CD4-positive, CD25-positive, alpha-beta regulatory T cell (primary cell): ENCODE results near the gene OTOG. TPM values are rescaled to one million over a fixed set of nuclear protein-coding genes. Genes with fewer than 3 reads are reported as not detected.

Source experiments
- ATAC-seq, 2 donors: fragments of 150-1000 bp; cut with Tn5 transposase; one replicate each; pipeline ENCODE4 v1.10.0; 2021; ENCODE audit warnings: low read depth in 2 of 2, moderate number of reproducible peaks in 2 of 2, moderate library complexity in 1 of 2
- DNase-seq, 3 donors: peaks; one replicate each; pipeline versions ENCODE4 v3.0.0 to v3.0.0-alpha.2; 2012 to 2022; ENCODE audit warnings: mixed read lengths in 1 of 3
- H3K27ac ChIP-seq: one replicate; pipeline ENCODE4 v1.7.0; 2013; ENCODE audit warnings: mild to moderate bottlenecking, low read length; ENCODE audit not compliant: insufficient read depth, poor library complexity, severe bottlenecking
- H3K27me3 ChIP-seq: one replicate; pipeline ENCODE4 v1.7.0; 2013; ENCODE audit warnings: low read length; ENCODE audit not compliant: control insufficient read depth, insufficient read depth
- H3K36me3 ChIP-seq: one replicate; pipeline ENCODE4 v1.7.0; 2013; ENCODE audit warnings: mild to moderate bottlenecking, low read length, moderate library complexity; ENCODE audit not compliant: control insufficient read depth, insufficient read depth
- H3K4me1 ChIP-seq: 2 replicates; pipeline ENCODE4 v1.7.0; 2013; ENCODE audit warnings: mild to moderate bottlenecking, low read length; ENCODE audit not compliant: insufficient read depth, control insufficient read depth, poor library complexity, severe bottlenecking
- H3K4me3 ChIP-seq: one replicate; pipeline ENCODE4 v1.7.0; 2013; ENCODE audit warnings: low read depth, mild to moderate bottlenecking, low read length, moderate library complexity
- H3K9me3 ChIP-seq, 2 experiments: 1 replicate in 1 of 2; 2 replicates in 1 of 2; pipeline ENCODE4 v1.7.0; 2013; ENCODE audit warnings: low read length in 2 of 2, mild to moderate bottlenecking in 1 of 2, moderate library complexity in 1 of 2; ENCODE audit not compliant: control insufficient read depth in 2 of 2
- H3K27ac Mint-ChIP-seq, 3 donors: one replicate each; pipeline ENCODE4 v1.8.0; 2020 to 2022; ENCODE audit warnings: mild to moderate bottlenecking in 3 of 3, mixed read lengths in 3 of 3, moderate library complexity in 2 of 3
- H3K27me3 Mint-ChIP-seq: one replicate; pipeline ENCODE4 v1.8.0; 2022; ENCODE audit warnings: mild to moderate bottlenecking, mixed read lengths
- H3K36me3 Mint-ChIP-seq: one replicate; pipeline ENCODE4 v1.8.0; 2020; ENCODE audit warnings: mixed read lengths
- H3K4me1 Mint-ChIP-seq, 4 donors: one replicate each; pipeline ENCODE4 v1.8.0; 2020 to 2022; ENCODE audit warnings: mixed read lengths in 4 of 4, mild to moderate bottlenecking in 1 of 4
- H3K4me3 Mint-ChIP-seq, 4 donors: one replicate each; pipeline ENCODE4 v1.8.0; 2020 to 2022; ENCODE audit warnings: mild to moderate bottlenecking in 4 of 4, mixed read lengths in 4 of 4, moderate library complexity in 3 of 4
- H3K9me3 Mint-ChIP-seq, 7 donors: one replicate each; pipeline ENCODE4 v1.8.0; 2020 to 2022; ENCODE audit warnings: mixed read lengths in 7 of 7, mild to moderate bottlenecking in 3 of 7, moderate library complexity in 2 of 7
- polyA plus RNA-seq, 4 donors: library from polyadenylated mRNA; unstranded; fragments of 300-500 nt; fragmentation: Illumina TruSeq; gene quantifications; one replicate each; pipeline ENCODE4 v1.2.3, GENCODE V29; 2021
- total RNA-seq: library from RNA; stranded (reverse); gene quantifications from one replicate; pipeline ENCODE4 v1.2.3, GENCODE V29; 2022

OTOG gene
- total and polyA plus RNA-seq, 5 donors from 2014 or later: not detected

DNA sequence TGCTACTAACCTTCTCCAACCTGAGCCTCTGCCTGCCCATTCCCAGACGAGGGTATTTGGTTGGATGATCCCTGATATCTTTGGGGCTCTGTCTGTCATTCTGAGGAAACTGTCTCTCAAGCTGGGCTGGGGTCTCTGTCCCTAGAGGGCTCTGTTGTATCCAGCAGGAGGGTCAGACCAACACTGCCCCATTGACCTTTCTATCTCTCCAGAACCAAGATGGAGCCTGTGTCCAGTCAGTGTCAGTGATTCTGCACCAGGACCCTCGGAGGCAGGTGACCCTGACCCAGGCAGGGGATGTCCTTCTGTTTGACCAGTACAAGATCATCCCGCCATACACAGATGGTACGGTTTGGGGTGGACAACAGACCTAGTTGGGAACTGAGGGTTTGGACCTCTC is 21.9 kb downstream of the OTOG start:
- H3K36me3 ChIP-seq: no peaks in the 10 kb centered on the region
- no peak overlapping the region for H3K27ac ChIP-seq
- no peaks in the 10 kb centered on the region for H3K27me3 ChIP-seq
- Mint-ChIP-seq H3K4me1 (peaks cover 0 to 4% (median 1%) of the 10 kb centered on the region in 4 donors), H3K9me3 (peaks cover 0 to 2% (median 0%) of the 10 kb centered on the region in 7 donors), H3K36me3 (no peaks in the 10 kb centered on the region), H3K27ac (no peak overlapping the region), H3K27me3 (peaks cover 4% of the 10 kb centered on the region), H3K4me3 (no peak overlapping the region)
- DNase-seq (no peak), ATAC-seq (no peak)
- no peaks in the 10 kb centered on the region for H3K9me3 ChIP-seq
- H3K4me1 ChIP-seq: no peaks in the 10 kb centered on the region
- no peak overlapping the region for H3K4me3 ChIP-seq

DNA sequence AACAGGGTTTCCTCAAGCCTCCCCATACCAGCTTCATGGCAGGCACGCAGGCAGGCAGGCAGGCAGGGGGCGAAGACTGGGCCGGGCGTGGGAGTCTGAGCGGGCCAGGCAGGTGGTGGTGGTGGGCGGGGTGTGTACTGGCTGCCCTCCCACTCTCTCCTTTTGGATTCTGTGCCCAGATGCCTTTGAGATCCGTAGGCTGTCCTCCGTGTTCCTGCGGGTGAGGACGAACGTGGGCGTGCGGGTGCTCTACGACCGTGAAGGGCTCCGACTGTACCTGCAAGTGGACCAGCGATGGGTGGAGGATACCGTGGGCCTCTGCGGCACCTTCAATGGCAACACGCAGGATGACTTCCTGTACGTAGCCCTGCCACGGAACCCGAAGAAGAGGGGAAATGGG is 23.0 kb downstream of the OTOG start:
- Histone ChIP-seq H3K27ac (no peak overlapping the region), H3K9me3 (no peaks in the 10 kb centered on the region), H3K4me3 (no peak overlapping the region), H3K4me1 (no peaks in the 10 kb centered on the region), H3K36me3 (no peaks in the 10 kb centered on the region), H3K27me3 (no peaks in the 10 kb centered on the region)
- H3K27me3 Mint-ChIP-seq: peaks cover 4% of the 10 kb centered on the region
- H3K27ac Mint-ChIP-seq: no peak overlapping the region
- H3K4me1 Mint-ChIP-seq: peaks cover 0 to 4% (median 1%) of the 10 kb centered on the region in 4 donors
- H3K36me3 Mint-ChIP-seq: no peaks in the 10 kb centered on the region
- no peak overlapping the region for H3K4me3 Mint-ChIP-seq
- ATAC-seq: no peak
- peaks cover 0 to 2% (median 0%) of the 10 kb centered on the region in 7 donors for H3K9me3 Mint-ChIP-seq
- no peak for DNase-seq

DNA sequence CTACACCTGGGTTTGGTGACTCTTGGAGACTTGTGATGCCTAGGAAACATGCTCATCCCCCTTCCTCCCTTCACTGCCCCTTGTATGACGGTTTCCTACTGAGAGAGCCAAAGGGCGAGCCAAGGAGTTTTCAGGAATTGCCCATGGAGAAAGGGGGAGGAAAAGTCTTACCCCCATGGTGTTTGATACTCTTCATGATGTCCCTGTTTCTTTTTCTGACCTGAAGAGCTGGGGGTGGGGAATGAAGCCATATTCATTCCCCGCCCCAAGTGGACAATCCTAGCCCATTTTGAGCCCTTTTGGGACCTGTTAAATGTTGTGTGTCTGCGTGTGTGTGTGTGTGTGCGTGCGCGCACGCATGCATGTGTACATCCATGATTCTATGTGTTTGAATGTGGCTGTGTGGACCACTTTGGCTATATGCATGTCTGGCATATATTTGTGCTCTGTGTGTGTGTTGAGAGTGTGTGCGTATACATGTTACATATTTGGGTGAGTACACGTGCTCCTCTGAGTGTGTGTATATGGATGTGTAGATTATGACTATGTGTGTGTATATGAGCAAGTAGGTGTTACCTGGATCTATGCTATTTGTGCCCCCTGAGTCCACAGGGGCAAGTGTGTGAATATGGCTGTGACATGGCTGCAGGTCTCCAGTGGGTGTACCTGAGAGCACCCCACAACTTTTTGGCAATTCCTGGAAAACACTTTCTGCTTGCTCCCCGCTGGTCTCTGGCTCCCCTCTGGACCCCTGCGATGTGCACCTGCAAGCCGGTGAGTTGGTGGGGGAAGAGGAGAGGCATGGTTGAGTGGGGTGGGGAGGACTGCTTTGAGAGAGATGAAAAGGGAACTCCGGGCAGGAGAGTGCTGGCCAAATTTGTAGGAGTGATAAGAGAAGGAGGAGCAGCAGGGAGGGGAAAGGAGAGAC is 24.6 kb downstream of the OTOG start:
- ATAC-seq (no peak), DNase-seq (no peak)
- no peaks in the 10 kb centered on the region for H3K4me1 ChIP-seq
- H3K36me3 Mint-ChIP-seq: no peaks in the 10 kb centered on the region
- no peak overlapping the region for H3K4me3 ChIP-seq
- peaks cover 0 to 4% (median 1%) of the 10 kb centered on the region in 4 donors for H3K4me1 Mint-ChIP-seq
- H3K4me3 Mint-ChIP-seq: no peak overlapping the region
- H3K27me3 ChIP-seq: no peaks in the 10 kb centered on the region
- H3K27me3 Mint-ChIP-seq: peaks cover 3% of the 10 kb centered on the region
- H3K9me3 ChIP-seq: no peaks in the 10 kb centered on the region
- no peak overlapping the region for H3K27ac Mint-ChIP-seq
- no peak overlapping the region for H3K27ac ChIP-seq
- peaks cover 0 to 1% (median 0%) of the 10 kb centered on the region in 7 donors for H3K9me3 Mint-ChIP-seq
- H3K36me3 ChIP-seq: no peaks in the 10 kb centered on the region

DNA sequence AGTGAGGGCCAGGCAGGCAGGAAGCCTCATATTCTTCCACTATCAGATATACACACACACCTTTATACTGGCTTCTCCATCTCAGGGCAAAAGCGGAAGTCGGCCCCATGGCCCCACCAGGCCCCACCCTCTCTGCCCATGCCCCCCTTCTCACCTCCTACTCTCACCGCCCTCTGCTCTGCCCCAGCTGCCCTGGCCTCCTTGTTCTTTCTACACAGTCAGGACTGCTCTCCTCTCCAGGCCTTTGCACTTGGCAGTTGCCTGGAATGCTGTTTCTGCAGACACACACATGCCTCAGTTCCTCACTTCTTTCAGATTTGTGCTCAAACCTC is 25.3 kb downstream of the OTOG start:
- Histone ChIP-seq H3K27ac (no peak overlapping the region), H3K27me3 (no peaks in the 10 kb centered on the region), H3K4me3 (no peak overlapping the region), H3K4me1 (no peaks in the 10 kb centered on the region), H3K36me3 (no peaks in the 10 kb centered on the region), H3K9me3 (no peaks in the 10 kb centered on the region)
- DNase-seq (no peak), ATAC-seq (no peak)
- peaks cover 0 to 4% (median 1%) of the 10 kb centered on the region in 4 donors for H3K4me1 Mint-ChIP-seq
- no peak overlapping the region for H3K4me3 Mint-ChIP-seq
- H3K9me3 Mint-ChIP-seq: peaks cover 0 to 1% (median 0%) of the 10 kb centered on the region in 7 donors
- no peak overlapping the region for H3K27ac Mint-ChIP-seq
- H3K27me3 Mint-ChIP-seq: no peaks in the 10 kb centered on the region
- H3K36me3 Mint-ChIP-seq: no peaks in the 10 kb centered on the region

DNA sequence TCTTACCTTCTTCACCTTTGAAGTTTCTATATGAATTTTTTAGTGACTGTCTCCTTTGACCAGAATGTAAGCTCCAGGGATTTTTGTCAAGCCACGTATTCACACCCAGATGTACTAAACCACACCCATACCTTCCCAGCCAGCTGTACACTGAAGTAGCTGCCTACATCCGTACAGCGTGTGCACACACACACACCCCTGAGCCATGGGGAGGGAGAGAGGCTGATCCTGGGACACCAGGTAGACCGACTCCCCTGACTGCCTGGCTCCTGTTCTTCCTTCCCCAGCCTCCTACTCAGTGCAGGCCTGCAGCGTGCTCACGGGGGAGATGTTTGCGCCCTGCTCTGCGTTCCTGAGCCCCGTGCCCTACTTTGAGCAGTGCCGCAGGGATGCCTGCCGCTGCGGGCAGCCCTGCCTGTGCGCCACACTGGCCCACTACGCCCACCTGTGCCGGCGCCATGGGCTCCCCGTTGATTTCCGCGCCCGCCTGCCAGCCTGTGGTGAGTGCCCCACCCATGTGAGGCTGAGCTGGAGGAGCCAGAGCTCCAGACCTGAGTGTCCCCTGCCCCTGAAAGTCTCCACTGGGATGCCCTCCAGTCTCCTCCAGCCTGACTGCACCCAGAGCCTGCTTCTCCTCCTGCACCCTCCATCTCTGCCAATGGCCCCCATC is 25.9 kb downstream of the OTOG start:
- Mint-ChIP-seq H3K27me3 (no peaks in the 10 kb centered on the region), H3K27ac (no peak overlapping the region), H3K36me3 (no peaks in the 10 kb centered on the region), H3K4me1 (peaks cover 0 to 4% (median 1%) of the 10 kb centered on the region in 4 donors), H3K4me3 (no peak overlapping the region), H3K9me3 (peaks cover 0 to 1% (median 0%) of the 10 kb centered on the region in 7 donors)
- ATAC-seq: no peak
- no peaks in the 10 kb centered on the region for H3K9me3 ChIP-seq
- no peak overlapping the region for H3K27ac ChIP-seq
- no peaks in the 10 kb centered on the region for H3K36me3 ChIP-seq
- H3K4me3 ChIP-seq: no peak overlapping the region
- no peak for DNase-seq
- H3K4me1 ChIP-seq: no peaks in the 10 kb centered on the region
- H3K27me3 ChIP-seq: no peaks in the 10 kb centered on the region

DNA sequence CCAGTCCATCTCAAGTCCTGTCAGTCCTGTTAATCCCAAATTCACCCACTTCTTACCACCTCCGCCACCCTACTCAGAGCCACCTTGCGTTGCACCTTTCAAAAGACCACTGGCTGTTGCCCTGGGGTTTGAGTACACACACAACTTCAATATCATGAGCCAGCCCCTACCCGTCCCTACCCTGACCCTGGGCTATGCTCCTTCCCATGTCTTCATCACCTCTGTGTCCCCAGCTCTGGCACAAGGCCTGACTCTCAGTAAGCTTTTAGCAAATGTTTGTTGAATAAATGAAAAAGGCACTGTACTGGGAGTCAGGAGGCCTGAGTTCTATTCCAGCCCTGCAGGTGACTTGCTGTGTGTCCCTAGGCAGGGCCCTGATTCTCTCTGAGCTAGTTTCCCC is 26.5 kb downstream of the OTOG start:
- H3K36me3 Mint-ChIP-seq: no peaks in the 10 kb centered on the region
- ATAC-seq (no peak), DNase-seq (no peak)
- Histone ChIP-seq H3K4me1 (no peaks in the 10 kb centered on the region), H3K27me3 (no peaks in the 10 kb centered on the region), H3K36me3 (no peaks in the 10 kb centered on the region), H3K4me3 (no peak overlapping the region), H3K9me3 (no peaks in the 10 kb centered on the region), H3K27ac (no peak overlapping the region)
- H3K4me1 Mint-ChIP-seq: peaks cover 0 to 4% (median 1%) of the 10 kb centered on the region in 4 donors
- H3K27ac Mint-ChIP-seq: no peak overlapping the region
- peaks cover 0 to 1% (median 0%) of the 10 kb centered on the region in 7 donors for H3K9me3 Mint-ChIP-seq
- H3K4me3 Mint-ChIP-seq: peak overlapping the region in 1 of 4 donors; percentile 46
- no peaks in the 10 kb centered on the region for H3K27me3 Mint-ChIP-seq

DNA sequence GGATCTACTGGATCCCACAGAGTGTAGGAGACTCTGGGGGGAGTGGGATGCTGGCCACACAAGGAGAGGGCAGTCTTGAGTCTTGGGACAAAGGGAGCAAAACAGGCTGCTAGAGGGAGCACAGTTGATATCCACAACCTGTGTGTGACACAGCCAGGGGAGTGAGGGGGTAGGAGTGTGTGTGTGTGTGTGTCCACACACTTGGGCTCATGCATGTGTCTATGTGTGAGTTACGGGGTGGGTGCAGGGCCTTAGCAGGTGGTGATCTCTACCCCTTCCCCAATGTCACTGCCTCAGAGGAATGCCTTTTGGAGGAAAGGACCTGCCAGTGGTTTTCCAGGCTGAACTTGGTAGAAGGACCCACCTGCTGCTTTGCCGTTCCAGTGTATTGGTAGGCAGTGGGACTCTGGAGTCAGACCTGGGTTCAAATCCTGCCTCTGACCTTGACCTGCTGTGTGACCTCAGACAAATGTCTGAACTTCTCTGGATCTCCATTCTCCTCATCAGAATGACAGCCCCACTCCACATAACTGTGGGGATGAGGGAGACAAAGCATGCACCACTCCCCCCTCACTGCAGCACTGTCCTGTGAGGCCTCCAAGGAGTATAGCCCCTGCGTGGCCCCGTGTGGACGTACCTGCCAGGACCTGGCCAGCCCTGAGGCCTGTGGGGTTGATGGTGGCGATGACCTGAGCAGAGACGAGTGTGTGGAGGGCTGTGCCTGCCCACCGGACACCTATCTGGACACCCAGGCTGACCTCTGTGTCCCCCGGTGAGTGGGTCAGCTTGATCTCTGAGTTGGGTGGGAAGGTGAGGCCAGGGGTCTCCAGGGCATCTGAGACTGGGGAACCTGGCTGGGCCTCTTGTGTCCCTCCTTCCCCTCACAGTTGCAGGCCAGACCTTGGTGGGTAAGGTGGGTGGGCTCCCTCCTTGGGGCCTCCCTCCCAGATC is 27.4 kb downstream of the OTOG start:
- H3K36me3 Mint-ChIP-seq: no peaks in the 10 kb centered on the region
- no peaks in the 10 kb centered on the region for H3K27me3 Mint-ChIP-seq
- no peak overlapping the region for H3K4me3 ChIP-seq
- no peaks in the 10 kb centered on the region for H3K27me3 ChIP-seq
- no peak overlapping the region for H3K27ac Mint-ChIP-seq
- ATAC-seq (no peak), DNase-seq (no peak)
- no peak overlapping the region for H3K4me3 Mint-ChIP-seq
- H3K9me3 Mint-ChIP-seq: peaks cover 0 to 1% (median 0%) of the 10 kb centered on the region in 7 donors
- H3K9me3 ChIP-seq: no peaks in the 10 kb centered on the region
- H3K4me1 Mint-ChIP-seq: peaks cover 0 to 4% (median 1%) of the 10 kb centered on the region in 4 donors
- H3K4me1 ChIP-seq: no peaks in the 10 kb centered on the region
- H3K36me3 ChIP-seq: no peaks in the 10 kb centered on the region
- H3K27ac ChIP-seq: no peak overlapping the region
